ENCODE measurements around the gene NRXN3.

NRXN3 gene

GRCh38 chr14:78178071-78178470, 7.9 kb downstream of the NRXN3 start:
- no peaks in the 10 kb centered on the region for H3K27me3 ChIP-seq (ENCODE audit: control insufficient read depth, insufficient read depth, low read length)
- H3K36me3 ChIP-seq (ENCODE audit: control insufficient read depth, insufficient read depth, low read length): no peaks in the 10 kb centered on the region
- no peaks in the 10 kb centered on the region for H3K9me3 ChIP-seq (ENCODE audit: control insufficient read depth, low read length)
- H3K9ac ChIP-seq (ENCODE audit: low read length): no peak overlapping the region
- H3K4me1 ChIP-seq (ENCODE audit: control insufficient read depth, insufficient read depth, low read length): no peaks in the 10 kb centered on the region
- H3K4me3 ChIP-seq (ENCODE audit: low read length): no peak overlapping the region

GRCh38 chr14:78178971-78179370, 8.8 kb downstream of the NRXN3 start:
- H3K4me3 ChIP-seq (ENCODE audit: low read length): no peak overlapping the region
- H3K9ac ChIP-seq (ENCODE audit: low read length): no peak overlapping the region
- H3K4me1 ChIP-seq (ENCODE audit: control insufficient read depth, insufficient read depth, low read length): no peaks in the 10 kb centered on the region
- H3K9me3 ChIP-seq (ENCODE audit: control insufficient read depth, low read length): no peaks in the 10 kb centered on the region
- no peaks in the 10 kb centered on the region for H3K36me3 ChIP-seq (ENCODE audit: control insufficient read depth, insufficient read depth, low read length)
- no peaks in the 10 kb centered on the region for H3K27me3 ChIP-seq (ENCODE audit: control insufficient read depth, insufficient read depth, low read length)

GRCh38 chr14:78181270-78181669, 11.1 kb downstream of the NRXN3 start:
- Histone ChIP-seq H3K9ac (ENCODE audit: low read length) (no peak overlapping the region), H3K9me3 (ENCODE audit: control insufficient read depth, low read length) (no peaks in the 10 kb centered on the region), H3K27me3 (ENCODE audit: control insufficient read depth, insufficient read depth, low read length) (no peaks in the 10 kb centered on the region), H3K36me3 (ENCODE audit: control insufficient read depth, insufficient read depth, low read length) (no peaks in the 10 kb centered on the region), H3K4me1 (ENCODE audit: control insufficient read depth, insufficient read depth, low read length) (no peaks in the 10 kb centered on the region), H3K4me3 (ENCODE audit: low read length) (no peak overlapping the region)

- Histone ChIP-seq H3K4me3 (ENCODE audit: low read length) (no peak overlapping the region), H3K9ac (ENCODE audit: low read length) (no peak overlapping the region), H3K4me1 (ENCODE audit: control insufficient read depth, insufficient read depth, low read length) (no peaks in the 10 kb centered on the region), H3K9me3 (ENCODE audit: control insufficient read depth, low read length) (no peaks in the 10 kb centered on the region), H3K27me3 (ENCODE audit: control insufficient read depth, insufficient read depth, low read length) (no peaks in the 10 kb centered on the region), H3K36me3 (ENCODE audit: control insufficient read depth, insufficient read depth, low read length) (no peaks in the 10 kb centered on the region)
Observed at GRCh38 chr14:78182722-78183121, 12.5 kb downstream of the NRXN3 start.

GRCh38 chr14:78184157-78184556, 14.0 kb downstream of the NRXN3 start:
- H3K4me3 ChIP-seq (ENCODE audit: low read length): no peak overlapping the region
- H3K9me3 ChIP-seq (ENCODE audit: control insufficient read depth, low read length): no peaks in the 10 kb centered on the region
- H3K27me3 ChIP-seq (ENCODE audit: control insufficient read depth, insufficient read depth, low read length): no peaks in the 10 kb centered on the region
- no peaks in the 10 kb centered on the region for H3K36me3 ChIP-seq (ENCODE audit: control insufficient read depth, insufficient read depth, low read length)
- no peaks in the 10 kb centered on the region for H3K4me1 ChIP-seq (ENCODE audit: control insufficient read depth, insufficient read depth, low read length)
- no peak overlapping the region for H3K9ac ChIP-seq (ENCODE audit: low read length)

GRCh38 chr14:78186277-78186676, 16.1 kb downstream of the NRXN3 start:
- H3K36me3 ChIP-seq (ENCODE audit: control insufficient read depth, insufficient read depth, low read length): no peaks in the 10 kb centered on the region
- H3K9me3 ChIP-seq (ENCODE audit: control insufficient read depth, low read length): no peaks in the 10 kb centered on the region
- H3K27me3 ChIP-seq (ENCODE audit: control insufficient read depth, insufficient read depth, low read length): no peaks in the 10 kb centered on the region
- H3K9ac ChIP-seq (ENCODE audit: low read length): no peak overlapping the region
- H3K4me3 ChIP-seq (ENCODE audit: low read length): no peak overlapping the region
- no peaks in the 10 kb centered on the region for H3K4me1 ChIP-seq (ENCODE audit: control insufficient read depth, insufficient read depth, low read length)

- no peak overlapping the region for H3K9ac ChIP-seq (ENCODE audit: low read length)
- H3K27me3 ChIP-seq (ENCODE audit: control insufficient read depth, insufficient read depth, low read length): no peaks in the 10 kb centered on the region
- no peaks in the 10 kb centered on the region for H3K36me3 ChIP-seq (ENCODE audit: control insufficient read depth, insufficient read depth, low read length)
Observed at GRCh38 chr14:78188882-78189281, 18.7 kb downstream of the NRXN3 start.

GRCh38 chr14:78195431-78195830, 25.3 kb downstream of the NRXN3 start:
- Histone ChIP-seq H3K4me1 (ENCODE audit: control insufficient read depth, insufficient read depth, low read length) (no peaks in the 10 kb centered on the region), H3K36me3 (ENCODE audit: control insufficient read depth, insufficient read depth, low read length) (no peaks in the 10 kb centered on the region), H3K4me3 (ENCODE audit: low read length) (no peak overlapping the region), H3K9me3 (ENCODE audit: control insufficient read depth, low read length) (no peaks in the 10 kb centered on the region), H3K27me3 (ENCODE audit: control insufficient read depth, insufficient read depth, low read length) (no peaks in the 10 kb centered on the region), H3K9ac (ENCODE audit: low read length) (no peak overlapping the region)

More at GRCh38 chr14:78188882-78189281, 18.7 kb downstream of the NRXN3 start:
- no peak overlapping the region for H3K4me3 ChIP-seq (ENCODE audit: low read length)
- H3K4me1 ChIP-seq (ENCODE audit: control insufficient read depth, insufficient read depth, low read length): no peaks in the 10 kb centered on the region
- H3K9me3 ChIP-seq (ENCODE audit: control insufficient read depth, low read length): no peaks in the 10 kb centered on the region

DNA sequence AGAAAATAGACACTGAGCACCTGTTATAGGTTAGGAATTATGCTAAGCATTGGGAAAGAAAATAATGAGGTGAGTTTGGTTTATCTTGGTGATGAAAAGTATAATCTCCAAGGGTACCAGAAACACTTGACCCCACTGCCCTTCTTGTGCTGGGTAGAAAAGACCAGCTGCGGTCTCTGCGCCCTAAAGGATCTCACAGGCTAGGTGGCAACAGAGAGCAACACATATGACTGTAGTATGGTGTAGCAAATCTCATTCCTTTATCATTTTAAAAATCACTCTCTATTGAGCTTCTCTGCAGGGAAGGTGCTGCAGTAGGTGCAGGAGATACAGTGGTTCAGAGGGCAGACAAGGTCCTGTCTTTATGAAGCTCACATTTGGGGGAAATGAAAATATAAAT, 26.1 kb downstream of the NRXN3 start:
- Histone ChIP-seq H3K9ac (ENCODE audit: low read length) (no peak overlapping the region), H3K27me3 (ENCODE audit: control insufficient read depth, insufficient read depth, low read length) (no peaks in the 10 kb centered on the region), H3K36me3 (ENCODE audit: control insufficient read depth, insufficient read depth, low read length) (no peaks in the 10 kb centered on the region), H3K9me3 (ENCODE audit: control insufficient read depth, low read length) (no peaks in the 10 kb centered on the region), H3K4me1 (ENCODE audit: control insufficient read depth, insufficient read depth, low read length) (no peaks in the 10 kb centered on the region), H3K4me3 (ENCODE audit: low read length) (no peak overlapping the region)

DNA sequence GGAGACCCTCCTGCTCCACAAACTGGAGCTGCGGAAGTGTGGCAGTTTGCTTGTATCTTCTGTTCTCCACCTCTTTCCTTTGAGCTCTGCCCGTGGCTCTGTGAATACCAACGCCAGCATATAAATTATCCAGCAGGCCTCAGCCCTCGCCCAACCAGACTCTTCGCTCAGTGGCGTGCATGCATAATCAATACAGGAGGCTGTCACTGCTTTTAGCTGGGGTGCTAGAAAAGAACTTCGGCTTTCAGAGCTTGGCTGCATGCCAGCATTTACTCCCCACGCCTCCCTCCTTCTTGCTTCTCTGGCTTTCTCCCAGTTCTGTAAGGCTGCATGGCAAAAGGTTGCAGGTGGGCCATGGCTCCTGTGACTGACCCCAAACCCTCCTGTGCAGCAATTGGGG, 26.9 kb downstream of the NRXN3 start:
- no peaks in the 10 kb centered on the region for H3K4me1 ChIP-seq (ENCODE audit: control insufficient read depth, insufficient read depth, low read length)
- H3K27me3 ChIP-seq (ENCODE audit: control insufficient read depth, insufficient read depth, low read length): no peaks in the 10 kb centered on the region
- no peak overlapping the region for H3K4me3 ChIP-seq (ENCODE audit: low read length)
- H3K9ac ChIP-seq (ENCODE audit: low read length): no peak overlapping the region
- H3K36me3 ChIP-seq (ENCODE audit: control insufficient read depth, insufficient read depth, low read length): no peaks in the 10 kb centered on the region
- H3K9me3 ChIP-seq (ENCODE audit: control insufficient read depth, low read length): no peaks in the 10 kb centered on the region

GRCh38 chr14:78202163-78202562, 32.0 kb downstream of the NRXN3 start:
- no peaks in the 10 kb centered on the region for H3K4me1 ChIP-seq (ENCODE audit: control insufficient read depth, insufficient read depth, low read length)
- H3K4me3 ChIP-seq (ENCODE audit: low read length): no peak overlapping the region
- H3K9me3 ChIP-seq (ENCODE audit: control insufficient read depth, low read length): no peaks in the 10 kb centered on the region
- H3K27me3 ChIP-seq (ENCODE audit: control insufficient read depth, insufficient read depth, low read length): no peaks in the 10 kb centered on the region
- H3K36me3 ChIP-seq (ENCODE audit: control insufficient read depth, insufficient read depth, low read length): no peaks in the 10 kb centered on the region
- no peak overlapping the region for H3K9ac ChIP-seq (ENCODE audit: low read length)

- H3K9ac ChIP-seq (ENCODE audit: low read length): no peak overlapping the region
- no peaks in the 10 kb centered on the region for H3K9me3 ChIP-seq (ENCODE audit: control insufficient read depth, low read length)
- H3K4me1 ChIP-seq (ENCODE audit: control insufficient read depth, insufficient read depth, low read length): no peaks in the 10 kb centered on the region
- no peaks in the 10 kb centered on the region for H3K36me3 ChIP-seq (ENCODE audit: control insufficient read depth, insufficient read depth, low read length)
- no peak overlapping the region for H3K4me3 ChIP-seq (ENCODE audit: low read length)
- no peaks in the 10 kb centered on the region for H3K27me3 ChIP-seq (ENCODE audit: control insufficient read depth, insufficient read depth, low read length)
Observed at GRCh38 chr14:78202976-78203375, 32.8 kb downstream of the NRXN3 start.

- Histone ChIP-seq H3K4me1 (ENCODE audit: control insufficient read depth, insufficient read depth, low read length) (no peaks in the 10 kb centered on the region), H3K4me3 (ENCODE audit: low read length) (no peak overlapping the region), H3K9ac (ENCODE audit: low read length) (no peak overlapping the region), H3K36me3 (ENCODE audit: control insufficient read depth, insufficient read depth, low read length) (no peaks in the 10 kb centered on the region), H3K27me3 (ENCODE audit: control insufficient read depth, insufficient read depth, low read length) (no peaks in the 10 kb centered on the region), H3K9me3 (ENCODE audit: control insufficient read depth, low read length) (no peaks in the 10 kb centered on the region)
Observed at GRCh38 chr14:78207414-78207813, 37.2 kb downstream of the NRXN3 start.

Data from mucosa of stomach (tissue), 1 donor.